Stimulated activated CD4-positive, alpha-beta T cell treated with anti-CD3 and anti-CD28 coated beads, Interleukin-1b, Interleukin-23, amount 100 ng/mL, for 4 hours (primary cell): ENCODE results near the gene MORF4L1.
A peak's percentile ranks its signal among the peaks of the same experiment; 100 is the strongest.
"Not testable (repeated sequence)": the region's sequence is repeated elsewhere in the genome, so short reads cannot be mapped to it uniquely, and the experiment has no call there.

Experiments
- DNase-seq, 2 donors: peaks; one replicate each; pipeline ENCODE4 v3.0.0-alpha.2; 2020; ENCODE audit warnings: low read depth in 2 of 2

MORF4L1 gene, protein sequence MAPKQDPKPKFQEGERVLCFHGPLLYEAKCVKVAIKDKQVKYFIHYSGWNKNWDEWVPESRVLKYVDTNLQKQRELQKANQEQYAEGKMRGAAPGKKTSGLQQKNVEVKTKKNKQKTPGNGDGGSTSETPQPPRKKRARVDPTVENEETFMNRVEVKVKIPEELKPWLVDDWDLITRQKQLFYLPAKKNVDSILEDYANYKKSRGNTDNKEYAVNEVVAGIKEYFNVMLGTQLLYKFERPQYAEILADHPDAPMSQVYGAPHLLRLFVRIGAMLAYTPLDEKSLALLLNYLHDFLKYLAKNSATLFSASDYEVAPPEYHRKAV

DNA sequence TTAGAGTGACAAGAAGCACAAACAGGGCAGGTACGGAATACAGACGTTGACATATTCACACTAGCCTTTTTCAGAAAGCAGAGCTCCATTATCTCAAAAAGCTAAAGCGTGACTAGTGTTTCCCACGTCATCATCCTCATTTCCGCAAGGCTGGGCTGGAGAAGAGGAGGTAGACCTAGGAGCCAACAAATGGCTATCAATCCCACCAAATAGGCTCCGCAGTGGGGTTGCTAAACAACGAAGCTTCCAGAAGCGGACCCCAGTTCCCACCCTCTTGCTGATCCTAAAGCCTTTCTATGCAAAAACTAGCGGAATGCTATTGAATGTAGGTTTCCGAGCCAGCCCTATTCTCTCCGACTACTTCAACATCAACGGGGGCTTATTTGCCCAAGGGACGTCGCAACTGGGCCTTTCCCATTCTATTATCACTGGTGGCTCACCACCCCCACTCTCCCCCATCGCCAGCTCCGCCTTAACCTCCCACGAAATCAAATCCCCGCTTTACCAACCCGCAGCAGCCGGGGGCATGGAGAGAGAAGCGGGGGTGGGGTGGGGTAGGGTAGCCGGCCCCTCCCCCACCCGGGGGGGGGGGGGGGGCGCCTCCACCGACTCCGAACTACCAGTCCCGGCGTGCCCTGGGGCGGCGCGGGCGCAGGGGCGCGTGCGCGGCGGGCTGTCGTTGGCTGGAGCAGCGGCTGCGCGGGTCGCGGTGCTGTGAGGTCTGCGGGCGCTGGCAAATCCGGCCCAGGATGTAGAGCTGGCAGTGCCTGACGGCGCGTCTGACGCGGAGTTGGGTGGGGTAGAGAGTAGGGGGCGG, at the start of gene MORF4L1:
MORF4L1 (plus strand) TSS at position 736 of the 817 bp plus-strand sequence. CDS start 128 bp downstream, outside the sequence.
- DNase-seq: peak; percentile 89 to 93

DNA sequence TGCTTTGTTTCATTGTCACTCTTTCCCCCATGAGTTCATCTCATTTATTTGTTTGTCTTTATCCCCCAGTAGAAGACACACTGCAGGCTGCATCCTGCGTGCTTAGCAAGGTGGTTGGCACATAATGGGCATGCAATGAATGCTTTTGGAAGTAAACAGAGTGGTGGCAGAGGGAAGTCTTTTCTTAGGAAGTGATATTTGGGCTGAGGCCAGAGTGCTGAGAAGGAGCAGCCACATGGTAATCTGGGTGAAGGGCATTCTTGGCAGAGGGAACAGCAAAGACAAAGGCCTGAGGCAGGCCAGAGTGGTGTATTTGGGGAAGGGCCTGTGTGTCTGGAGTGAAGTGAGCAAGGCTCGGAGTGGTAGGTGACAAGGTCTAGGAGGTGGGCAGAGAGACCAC, 43.8 kb upstream of the MORF4L1 start:
- DNase-seq: no peak

DNA sequence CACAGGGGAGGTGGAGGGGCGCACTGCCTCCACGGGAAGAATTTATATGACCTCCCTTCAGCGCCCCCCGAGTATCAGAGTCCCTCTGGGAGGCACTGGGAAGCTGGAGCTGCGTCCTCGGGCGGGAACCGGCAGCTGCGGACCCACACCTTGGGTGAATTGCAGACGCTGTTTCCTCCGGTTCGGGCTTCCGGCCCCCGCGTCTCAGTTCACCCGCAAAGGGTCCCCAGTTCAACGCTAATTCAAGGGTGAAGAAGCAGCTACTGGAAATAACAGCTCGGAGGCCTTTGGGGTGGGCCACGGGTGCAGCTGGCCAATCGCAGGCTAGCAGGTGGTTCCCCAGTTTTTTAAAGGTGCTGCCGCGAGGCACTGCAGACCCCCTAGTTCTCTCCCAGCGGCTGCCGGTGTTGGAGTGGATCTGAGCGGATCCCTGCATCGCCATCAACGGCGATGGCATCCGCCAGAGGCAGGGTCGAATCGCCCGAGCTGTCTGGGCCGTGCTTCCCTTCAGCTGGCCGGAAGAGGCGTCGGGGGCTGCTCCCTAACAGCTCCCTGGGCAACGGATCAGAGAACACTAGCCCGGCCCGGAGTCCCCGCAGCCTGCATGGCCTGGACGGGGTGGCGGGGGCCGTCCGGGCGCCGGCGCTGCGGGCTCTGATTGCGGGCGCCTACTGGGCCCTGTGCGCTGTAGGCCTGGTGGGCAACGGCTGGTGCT, 42.0 kb upstream of the MORF4L1 start:
- no peak for DNase-seq

DNA sequence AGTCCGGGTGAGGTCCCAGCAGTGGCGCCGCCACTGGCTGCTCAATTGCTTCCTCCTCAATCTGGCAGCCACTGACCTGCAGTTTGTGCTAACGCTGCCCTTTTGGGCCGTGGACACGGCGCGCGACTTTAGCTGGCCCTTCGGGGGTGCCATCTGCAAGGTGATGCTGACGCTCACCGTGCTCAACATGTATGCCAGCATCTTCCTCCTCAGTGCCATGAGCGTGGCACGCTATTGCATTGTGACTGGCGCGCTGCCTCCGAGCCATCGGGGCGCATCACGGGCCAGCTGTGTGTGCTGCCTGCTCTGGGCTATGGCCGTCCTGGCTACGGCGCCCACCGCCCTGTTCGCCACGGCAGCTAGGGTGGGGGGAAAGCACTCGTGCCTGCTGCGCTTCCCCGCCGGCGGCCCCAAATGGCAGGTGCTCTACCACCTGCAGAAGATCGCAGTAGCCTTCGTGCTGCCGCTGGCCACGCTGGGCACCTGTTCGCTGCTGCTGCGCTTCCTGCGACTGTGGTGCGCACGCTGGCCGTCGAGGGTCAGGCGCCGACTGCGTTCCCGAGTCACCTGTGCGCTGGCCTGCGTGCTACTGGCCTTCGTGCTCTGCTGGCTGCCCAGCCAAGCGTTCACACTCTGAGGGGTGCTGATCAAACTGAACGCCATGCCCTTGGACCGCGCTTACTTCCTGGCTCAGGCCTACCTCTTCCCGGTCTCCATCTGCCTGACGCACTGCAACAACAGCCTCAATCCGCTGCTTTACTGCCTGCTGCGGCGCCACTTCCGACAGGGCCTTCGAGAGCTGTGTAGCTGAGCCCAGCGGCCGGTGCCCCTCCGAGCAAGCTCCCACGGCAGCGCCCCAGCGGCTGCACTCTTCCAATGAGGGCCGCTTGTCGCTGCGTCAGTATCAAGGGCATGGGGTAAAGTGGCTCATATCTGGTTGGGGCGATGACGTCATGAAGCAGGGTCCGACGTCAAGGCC, 41.2 kb upstream of the MORF4L1 start:
- DNase-seq: no peak

DNA sequence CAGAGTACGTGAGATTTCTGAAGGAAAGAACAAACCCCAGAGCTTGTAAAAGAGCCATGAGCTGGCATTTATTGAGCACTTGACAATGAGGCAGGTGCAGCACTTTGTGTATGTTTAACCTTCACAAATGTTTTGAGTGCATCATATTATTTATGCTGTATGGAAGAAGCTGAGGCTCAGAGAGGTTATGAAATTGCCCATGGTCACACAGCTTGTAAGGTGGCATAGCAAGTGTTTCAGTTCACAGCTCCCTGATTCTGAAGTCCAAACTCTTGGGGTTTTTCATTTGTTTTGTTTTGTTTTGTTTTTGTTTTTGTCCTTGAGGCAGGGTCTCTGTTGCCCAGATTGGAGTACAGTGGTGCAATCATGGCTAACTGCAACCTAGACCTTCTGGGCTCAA, 36.4 kb upstream of the MORF4L1 start:
- DNase-seq: no peak

DNA sequence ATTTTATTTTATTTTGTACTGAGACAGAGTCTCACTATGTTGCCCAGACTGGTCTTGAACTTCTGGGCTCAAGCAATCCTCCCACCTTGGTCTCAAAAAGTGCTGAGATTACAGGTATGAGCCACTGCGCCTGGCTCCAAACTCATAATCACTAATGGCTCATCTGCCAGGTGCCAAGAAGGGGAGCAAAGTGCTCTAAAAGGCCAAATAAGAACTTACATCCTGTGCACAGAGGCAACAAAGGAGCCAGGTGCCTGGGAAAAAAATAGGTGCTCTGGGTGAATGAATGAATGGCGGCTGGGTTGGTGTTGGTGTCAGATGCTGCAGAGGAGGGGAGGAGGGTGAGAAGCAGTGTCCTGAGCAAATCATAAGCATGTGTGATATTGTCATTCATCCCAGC, 35.6 kb upstream of the MORF4L1 start:
- no peak for DNase-seq

DNA sequence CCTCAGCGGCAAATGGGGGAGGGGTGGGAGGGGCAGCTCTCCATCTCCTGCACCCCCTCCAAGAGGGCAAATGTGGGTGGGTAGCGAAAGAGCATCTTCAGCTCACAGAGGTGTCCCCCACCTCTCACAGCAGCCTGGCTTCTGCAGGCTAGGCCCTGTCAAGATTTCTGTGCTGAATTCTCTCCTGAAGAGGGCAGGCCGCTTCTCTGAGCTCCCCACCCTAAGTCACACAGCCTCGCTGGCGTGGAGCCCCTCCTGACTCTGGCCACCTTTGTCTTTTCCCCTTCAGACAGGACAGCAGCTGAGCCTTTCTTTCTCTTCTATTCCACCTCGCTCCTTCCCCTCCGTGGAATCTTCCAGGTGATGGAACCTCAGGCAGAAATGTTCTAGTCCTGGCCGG, 35.1 kb upstream of the MORF4L1 start:
- DNase-seq: no peak

DNA sequence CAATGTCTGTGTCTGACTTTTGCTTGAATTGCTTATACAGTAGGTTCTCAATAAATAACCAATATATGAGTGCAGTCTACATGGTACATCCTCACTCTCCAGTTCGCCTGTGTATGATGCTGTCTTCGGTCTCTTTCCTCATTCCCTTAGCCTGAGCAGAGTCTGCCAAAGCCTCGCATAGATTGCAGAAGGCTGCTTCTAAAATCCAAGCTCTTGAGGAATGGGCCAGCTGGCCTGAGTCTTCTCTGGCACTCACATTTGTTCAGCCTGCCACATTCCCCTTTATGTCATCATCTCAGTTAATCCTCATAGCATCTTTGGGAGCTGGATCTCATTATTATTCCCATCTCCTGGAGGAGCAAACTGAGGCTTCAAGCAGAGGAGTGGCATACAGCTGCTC, 34.2 kb upstream of the MORF4L1 start:
- DNase-seq: no peak

DNA sequence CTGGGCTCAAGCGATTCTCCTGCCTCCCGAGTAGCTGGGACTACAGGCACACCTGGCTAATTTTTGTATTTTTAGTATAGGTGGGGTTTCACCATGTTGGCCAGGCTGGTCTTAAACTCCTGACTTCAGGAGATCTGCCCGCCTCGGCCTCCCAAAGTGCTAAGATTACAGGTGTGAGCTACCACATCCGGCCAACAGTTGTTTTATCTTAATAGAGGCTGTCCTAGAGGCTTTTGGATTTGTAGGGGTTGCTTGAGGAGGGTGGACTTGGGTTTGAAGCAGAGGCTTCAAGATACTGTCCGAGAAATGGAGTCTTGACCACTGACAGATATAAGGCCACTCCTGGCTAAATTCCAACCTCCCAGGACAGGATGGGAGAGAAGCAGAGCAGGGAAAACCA, 33.5 kb upstream of the MORF4L1 start:
- not testable (repeated sequence) for DNase-seq

DNA sequence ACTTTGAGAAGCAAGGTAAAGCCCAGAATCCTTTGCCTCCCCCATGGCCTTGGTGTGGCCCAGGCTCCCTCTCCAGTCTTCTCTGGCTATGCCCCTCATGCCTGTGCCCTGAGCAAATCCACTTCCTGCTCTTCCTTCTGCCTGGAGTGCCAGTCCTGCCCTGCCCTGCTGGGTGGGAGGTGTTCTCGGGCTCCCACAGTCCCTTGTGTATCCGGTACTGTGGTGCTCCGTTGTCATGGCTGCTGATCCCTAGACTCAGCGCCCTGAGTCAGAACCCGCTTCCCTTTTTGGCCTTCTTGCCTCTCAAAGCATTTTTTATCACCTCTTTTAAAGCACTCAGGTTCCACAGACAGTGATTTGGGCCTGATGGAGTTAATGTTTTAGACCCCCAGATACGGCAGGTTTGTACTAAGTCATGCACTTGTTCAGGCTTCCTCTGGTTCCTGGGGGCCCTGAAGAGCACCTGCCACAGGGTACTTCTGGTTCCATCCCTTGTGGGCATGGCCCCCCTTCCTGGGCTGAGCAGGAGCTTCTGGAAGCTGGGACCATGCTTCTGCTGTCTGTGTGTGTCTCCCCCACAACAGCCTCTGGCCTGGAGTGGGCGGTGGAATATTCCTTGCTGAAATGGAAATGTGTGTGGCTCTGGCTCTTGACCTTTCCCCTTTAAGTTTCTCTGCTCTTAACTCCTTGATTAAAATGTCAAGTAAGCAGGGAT, 31.9 kb upstream of the MORF4L1 start:
- no peak for DNase-seq

DNA sequence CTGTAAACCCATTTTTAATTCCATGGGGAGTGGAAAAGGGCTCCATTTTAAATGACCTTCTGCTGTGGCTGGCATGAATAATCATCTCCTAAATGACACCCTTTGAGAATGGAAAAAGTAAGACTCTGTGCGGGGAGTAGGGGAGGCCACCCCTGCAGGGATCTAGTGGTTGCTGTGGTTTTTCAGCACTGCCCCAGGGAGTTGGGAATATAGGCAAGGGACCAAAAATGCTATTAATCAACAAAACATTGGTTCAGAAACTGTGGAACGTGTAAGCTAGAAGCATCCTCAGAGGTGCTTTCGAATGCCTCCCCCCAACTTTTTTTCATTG, 31.3 kb upstream of the MORF4L1 start:
- no peak for DNase-seq

DNA sequence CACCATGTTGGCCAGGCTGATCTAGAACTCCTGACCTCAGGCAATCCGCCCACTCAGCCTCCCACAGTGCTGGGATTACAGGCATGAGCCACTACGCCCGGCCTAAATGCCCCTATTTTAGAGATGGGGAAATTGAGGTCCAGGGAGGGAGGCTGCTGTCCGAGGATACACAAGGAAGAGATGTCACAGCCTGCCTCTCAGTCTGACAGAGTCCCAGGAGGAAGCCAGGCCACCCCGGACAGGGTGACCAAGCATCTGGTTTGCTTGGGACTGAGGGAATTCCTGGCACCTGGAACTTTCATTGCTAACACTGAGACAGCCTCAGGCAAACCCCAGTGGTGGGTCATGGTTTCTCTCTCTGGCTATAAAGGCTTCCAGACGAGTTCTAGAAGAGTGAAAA, 30.8 kb upstream of the MORF4L1 start:
- DNase-seq: no peak

DNA sequence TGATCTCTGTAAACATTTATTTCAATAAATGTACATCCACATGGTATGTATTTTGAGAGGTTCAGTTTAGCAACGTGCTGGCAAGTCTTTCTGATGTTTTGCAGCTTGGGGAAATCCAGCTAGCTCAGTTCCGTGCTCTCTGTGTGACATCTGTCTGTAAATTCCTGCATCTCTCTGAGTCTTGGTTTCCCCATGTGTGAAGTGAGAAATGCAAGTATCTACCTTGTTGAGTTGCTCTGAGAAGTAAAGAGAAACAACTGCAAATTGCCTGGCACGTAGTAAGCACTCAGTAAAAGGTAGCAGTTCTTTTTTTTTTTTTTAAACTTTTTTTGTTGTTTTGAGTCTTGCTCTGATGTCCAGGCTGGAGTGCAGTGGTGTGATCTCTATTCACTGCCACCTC, 30.2 kb upstream of the MORF4L1 start:
- no peak for DNase-seq

DNA sequence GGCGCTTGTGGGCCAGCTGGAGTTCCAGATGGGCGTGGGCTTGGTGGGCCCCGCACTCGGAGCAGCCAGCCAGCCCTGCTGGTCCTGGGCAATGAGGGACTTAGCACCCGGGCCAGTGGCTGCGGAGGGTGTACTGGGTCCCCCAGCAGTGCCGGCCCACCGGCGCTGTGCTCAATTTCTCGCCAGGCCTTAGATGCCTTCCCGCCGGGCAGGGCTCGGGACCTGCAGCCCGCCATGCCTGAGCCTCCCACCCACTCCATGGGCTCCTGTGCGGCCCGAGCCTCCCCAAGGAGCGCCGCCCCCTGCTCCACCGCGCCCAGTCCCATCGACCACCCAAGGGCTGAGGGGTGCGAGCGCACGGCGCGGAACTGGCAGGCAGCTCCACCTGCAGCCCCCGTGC, 25.8 kb upstream of the MORF4L1 start:
- not testable (repeated sequence) for DNase-seq

DNA sequence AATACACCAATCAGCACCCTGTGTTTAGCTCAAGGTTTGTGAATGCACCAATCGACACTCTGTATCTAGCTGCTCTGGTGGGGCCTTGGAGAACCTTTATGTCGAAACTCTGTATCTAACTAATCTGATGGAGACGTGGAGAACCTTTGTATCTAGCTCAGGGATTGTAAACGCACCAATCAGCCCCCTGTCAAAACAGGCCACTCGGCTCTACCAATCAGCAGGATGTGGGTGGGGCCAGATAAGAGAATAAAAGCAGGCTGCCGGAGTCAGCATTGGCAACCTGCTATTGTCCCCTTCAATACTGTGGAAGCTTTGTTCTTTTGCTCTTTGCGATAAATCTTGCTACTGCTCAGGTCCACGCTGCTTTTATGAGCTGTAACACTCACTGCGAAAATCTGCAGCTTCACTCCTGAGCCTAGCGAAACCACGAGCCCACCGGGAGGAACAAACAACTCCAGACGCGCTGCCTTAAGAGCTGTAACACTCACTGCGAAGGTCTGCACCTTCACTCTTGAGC, 25.2 kb upstream of the MORF4L1 start:
- not testable (repeated sequence) for DNase-seq

DNA sequence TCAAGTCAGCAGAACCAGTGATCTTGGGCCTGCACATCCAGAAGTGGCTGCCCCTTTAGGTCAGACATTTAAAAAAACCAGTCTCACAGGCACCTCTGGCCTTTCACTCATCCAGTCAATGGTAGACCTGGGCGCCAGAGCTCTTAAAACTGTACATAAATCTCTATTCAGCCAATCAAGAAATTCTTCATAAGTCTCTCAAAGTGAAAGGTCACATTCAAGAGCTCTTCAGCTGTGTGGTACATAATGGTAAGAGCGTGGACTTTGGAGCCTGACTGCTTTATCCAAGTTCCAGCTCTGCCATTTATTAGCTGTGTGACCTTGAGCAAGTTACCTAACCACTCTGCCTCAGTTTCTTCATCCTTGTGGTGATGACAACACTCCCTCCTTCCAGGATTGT, 22.3 kb upstream of the MORF4L1 start:
- DNase-seq: no peak

DNA sequence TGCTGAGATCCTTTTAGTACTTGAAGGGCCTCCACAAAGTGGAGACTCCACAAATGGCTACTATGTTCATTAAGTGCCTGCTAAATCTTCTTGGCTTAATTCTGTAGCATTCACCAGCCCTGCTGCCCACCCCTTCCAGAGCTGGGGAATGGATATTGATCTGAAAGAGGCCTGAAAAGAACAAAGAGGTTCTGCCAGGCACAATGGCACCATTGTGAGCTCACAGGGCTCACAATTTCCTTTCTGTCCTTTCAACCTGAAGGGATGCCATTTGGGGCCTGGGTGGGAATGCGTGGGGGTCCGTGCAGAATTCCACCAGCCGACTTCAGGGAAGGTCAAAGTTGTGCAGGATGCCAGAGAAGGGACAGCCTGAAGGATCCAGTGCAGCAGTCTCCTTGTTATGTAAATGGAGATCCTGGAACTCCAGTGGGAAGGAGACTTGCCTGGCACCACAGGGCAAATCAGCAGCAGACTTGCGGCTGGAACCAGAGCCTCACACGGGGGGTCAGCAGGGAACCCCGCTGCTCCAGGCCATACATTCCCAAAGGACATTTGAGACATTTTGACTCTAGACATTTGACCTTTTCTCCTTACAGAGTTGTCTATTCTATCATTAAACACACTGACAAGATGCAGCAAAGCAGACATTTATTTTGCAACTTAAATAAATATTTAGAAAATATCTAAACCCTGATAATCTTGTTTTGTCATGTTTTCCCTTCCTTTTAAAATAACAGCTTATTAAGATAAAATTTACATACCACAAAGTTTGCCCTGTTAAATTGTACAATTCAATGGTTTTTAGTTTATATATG, 21.5 kb upstream of the MORF4L1 start:
- no peak for DNase-seq

DNA sequence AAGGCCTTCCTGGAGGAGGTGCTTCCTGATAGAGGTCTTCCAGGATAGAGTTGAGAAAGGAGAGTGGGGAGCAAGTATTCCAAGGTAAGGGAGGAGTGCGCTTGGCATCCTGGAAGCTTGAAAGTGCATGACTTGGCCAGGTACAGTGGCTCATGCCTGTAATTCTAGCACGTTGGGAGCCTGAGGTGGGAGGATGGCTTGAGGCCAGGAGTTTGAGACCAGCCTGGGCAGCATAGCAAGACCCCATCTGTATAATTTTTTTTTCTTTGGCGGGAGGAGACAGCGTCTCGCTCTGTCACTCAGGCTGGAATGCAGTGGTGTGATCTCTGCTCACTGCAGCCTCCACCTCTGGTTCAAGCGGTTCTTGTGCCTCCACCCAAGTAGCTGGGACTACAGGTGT, 19.2 kb upstream of the MORF4L1 start:
- DNase-seq: no peak

DNA sequence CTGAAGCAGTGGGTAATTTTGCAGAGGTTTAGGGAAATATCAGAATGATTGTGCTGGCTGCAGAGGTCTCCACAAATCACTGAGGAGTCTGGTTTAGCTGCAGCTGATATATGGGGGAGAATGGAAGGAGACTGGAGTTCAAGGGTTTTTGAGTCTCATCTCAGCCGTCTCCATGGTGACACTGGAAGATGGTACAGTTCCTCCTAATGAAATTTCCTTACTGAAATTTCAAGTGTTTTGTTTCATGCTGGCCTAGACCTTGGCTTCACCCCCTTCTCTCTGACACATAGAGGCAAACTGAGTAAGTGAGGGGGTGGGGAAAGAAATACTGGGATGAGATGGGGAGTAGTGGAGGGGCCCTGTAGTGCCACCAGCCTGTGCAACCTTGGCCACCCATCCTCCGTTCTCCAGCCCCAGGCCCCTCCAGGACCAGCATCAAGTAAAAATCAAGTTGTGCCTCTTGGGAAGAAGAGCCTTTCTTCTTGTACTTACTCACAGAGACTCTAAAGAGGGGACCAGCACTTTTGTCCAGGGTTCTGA, 17.8 kb upstream of the MORF4L1 start:
- no peak for DNase-seq
